WTC11 (cell line): ENCODE data around the gene TFAP2E. TPM values are rescaled to one million over a fixed set of nuclear protein-coding genes. Genes with fewer than 3 reads are reported as not detected.

Experiments used
- ATAC-seq: fragments of 200-7000 bp; cut with Tn5 transposase; 2 replicates; pipeline ENCODE4 v1.10.0; 2021; ENCODE audit warnings: mild to moderate bottlenecking, moderate library complexity
- CTCF ChIA-PET: fragments of 300-600 bp; sonication (Branson Sonifier 250); formaldehyde crosslinking; loops from one replicate; lab custom pipeline; 2021; ENCODE audit warnings: antibody characterized with exemption; lab: Charles Lee
- POLR2A ChIA-PET: fragments of 350-600 bp; sonication (Branson Sonifier 250); formaldehyde crosslinking; loops from one replicate; lab custom pipeline; 2021; ENCODE audit warnings: antibody characterized with exemption; lab: Charles Lee
- DNase-seq: peaks from one replicate; pipeline ENCODE4 v3.0.0; 2021; ENCODE audit warnings: low spot score
- H3K27ac Mint-ChIP-seq: 2 replicates; pipeline ENCODE4 v1.8.0; 2021; ENCODE audit warnings: mixed read lengths
- H3K27me3 Mint-ChIP-seq: 2 replicates; pipeline ENCODE4 v1.8.0; 2021; ENCODE audit warnings: low read depth, mild to moderate bottlenecking, moderate library complexity, mixed read lengths
- H3K36me3 Mint-ChIP-seq: 2 replicates; pipeline ENCODE4 v1.8.0; 2021; ENCODE audit warnings: mixed read lengths
- H3K4me1 Mint-ChIP-seq: 2 replicates; pipeline ENCODE4 v1.8.0; 2022; ENCODE audit warnings: mixed read lengths
- H3K4me3 Mint-ChIP-seq: 2 replicates; pipeline ENCODE4 v1.8.0; 2021; ENCODE audit warnings: mild to moderate bottlenecking, moderate library complexity, mixed read lengths
- H3K9me3 Mint-ChIP-seq: 2 replicates; pipeline ENCODE4 v1.8.0; 2021; ENCODE audit warnings: mixed read lengths
- ATF2 ChIP-seq: sonication (generic); formaldehyde crosslinking; IDR thresholded peaks from 2 replicates; pipeline ENCODE4 v1.8.1; 2022; ENCODE audit warnings: low read depth, missing genetic modification reagents, borderline replicate concordance
- FOXJ3 ChIP-seq: sonication (generic); formaldehyde crosslinking; IDR thresholded peaks from 2 replicates; pipeline ENCODE4 v1.9.0; 2021; ENCODE audit warnings: missing genetic modification reagents, mild to moderate bottlenecking, borderline replicate concordance
- IRF2 ChIP-seq: sonication (generic); formaldehyde crosslinking; IDR thresholded peaks from 2 replicates; pipeline ENCODE4 v1.8.0; 2022; ENCODE audit warnings: low read depth, missing genetic modification reagents, borderline replicate concordance
- NR1H2 ChIP-seq: sonication (generic); formaldehyde crosslinking; IDR thresholded peaks from 2 replicates; pipeline ENCODE4 v1.9.0; 2021; ENCODE audit warnings: mild to moderate bottlenecking, moderate library complexity, missing genetic modification reagents
- PRDM15 ChIP-seq: sonication (generic); formaldehyde crosslinking; IDR thresholded peaks from 2 replicates; pipeline ENCODE4 v1.8.0; 2022; ENCODE audit warnings: missing genetic modification reagents
- PRRX2 ChIP-seq: fragments of 250-450 bp; sonication (Bioruptor Pico); IDR thresholded peaks from 2 replicates; pipeline ENCODE4 v1.8.0; 2021; ENCODE audit warnings: mild to moderate bottlenecking
- SMAD4 ChIP-seq: sonication (generic); formaldehyde crosslinking; IDR thresholded peaks from 2 replicates; pipeline ENCODE4 v1.8.0; 2022; ENCODE audit warnings: mild to moderate bottlenecking, missing genetic modification reagents
- TCF7 ChIP-seq: sonication (generic); formaldehyde crosslinking; IDR thresholded peaks from 2 replicates; pipeline ENCODE4 v1.8.0; 2022; ENCODE audit warnings: mild to moderate bottlenecking, low read depth, missing genetic modification reagents, moderate library complexity
- TEAD4 ChIP-seq: sonication (generic); formaldehyde crosslinking; IDR thresholded peaks from 2 replicates; pipeline ENCODE4 v1.8.0; 2022; ENCODE audit warnings: mild to moderate bottlenecking, missing genetic modification reagents
- TP53 ChIP-seq: sonication (generic); formaldehyde crosslinking; IDR thresholded peaks from 2 replicates; pipeline ENCODE4 v1.8.1; 2023; ENCODE audit warnings: mild to moderate bottlenecking, missing genetic modification reagents
- ZNF396 ChIP-seq: fragments of 250-450 bp; sonication (Bioruptor Pico); IDR thresholded peaks from 2 replicates; pipeline ENCODE4 v1.8.0; 2021; ENCODE audit warnings: mild to moderate bottlenecking, moderate library complexity, borderline replicate concordance
- ZNF512 ChIP-seq: sonication (generic); formaldehyde crosslinking; IDR thresholded peaks from 2 replicates; pipeline ENCODE4 v1.8.1; 2022; ENCODE audit warnings: missing genetic modification reagents, borderline replicate concordance
- total RNA-seq: library from RNA; stranded (reverse); gene quantifications from 3 replicates; pipeline ENCODE4 v1.2.3, GENCODE V29; 2021
- TF ChIP-seq, protein P1 (sequence below): fragments of 250-450 bp; sonication (Bioruptor Pico); IDR thresholded peaks from 2 replicates; pipeline ENCODE4 v2.1.2; 2022; ENCODE audit warnings: mild to moderate bottlenecking, moderate library complexity
- TF ChIP-seq, protein P2 (sequence below): sonication (generic); formaldehyde crosslinking; IDR thresholded peaks from 2 replicates; pipeline ENCODE4 v1.8.1; 2023; ENCODE audit warnings: mild to moderate bottlenecking, missing genetic modification reagents, moderate library complexity
- TF ChIP-seq, protein P3 (sequence below): sonication (generic); formaldehyde crosslinking; IDR thresholded peaks from 2 replicates; pipeline ENCODE4 v1.8.0; 2022; ENCODE audit warnings: mild to moderate bottlenecking, missing genetic modification reagents
- TF ChIP-seq, protein P4 (sequence below): sonication (generic); formaldehyde crosslinking; IDR thresholded peaks from 2 replicates; pipeline ENCODE4 v1.8.1; 2023; ENCODE audit warnings: mild to moderate bottlenecking, moderate library complexity, missing genetic modification reagents
- TF ChIP-seq, protein P5 (sequence below): sonication (generic); formaldehyde crosslinking; conservative IDR thresholded peaks from 2 replicates; pipeline ENCODE4 v1.8.1; 2023; ENCODE audit warnings: mild to moderate bottlenecking, low read depth, missing genetic modification reagents, moderate library complexity
- TF ChIP-seq, protein P6 (sequence below): sonication (generic); formaldehyde crosslinking; conservative IDR thresholded peaks from 2 replicates; pipeline ENCODE4 v1.8.1; 2022; ENCODE audit warnings: mild to moderate bottlenecking, missing genetic modification reagents
- TF ChIP-seq, protein P7 (sequence below): fragments of 250-450 bp; sonication (Bioruptor Pico); conservative IDR thresholded peaks from 2 replicates; pipeline ENCODE4 v1.9.0; 2021; ENCODE audit warnings: mild to moderate bottlenecking

The TFAP2E gene
- total RNA-seq, 1 experiment from 2014 or later = 1.7 TPM

GRCh38 chr1:35642471-35642955, 69.4 kb downstream of the TFAP2E start:
- DNase-seq = no peak
- Mint-ChIP-seq H3K4me1 (peaks cover 17% of the 10 kb centered on the region), H3K27ac (peak overlapping the region; percentile 100), H3K27me3 (peaks cover 15% of the 10 kb centered on the region), H3K9me3 (no peaks in the 10 kb centered on the region), H3K4me3 (peak overlapping the region; percentile 100), H3K36me3 (peaks cover 3% of the 10 kb centered on the region)
- ChIA-PET POLR2A (interaction anchor here (0.8 kb wide), 1 partner anchor 73 kb away, joined by 3 read pairs; no protein-coding TSS in a partner anchor), CTCF (interaction anchor here (1.3 kb wide), 1 partner anchor 73 kb away, joined by 9 read pairs; no protein-coding TSS in a partner anchor)
- ATAC-seq = no peak
- TF ChIP-seq PRRX2 (CRISPR knock-in tag) = no peak
- TF ChIP-seq, protein P1, sequence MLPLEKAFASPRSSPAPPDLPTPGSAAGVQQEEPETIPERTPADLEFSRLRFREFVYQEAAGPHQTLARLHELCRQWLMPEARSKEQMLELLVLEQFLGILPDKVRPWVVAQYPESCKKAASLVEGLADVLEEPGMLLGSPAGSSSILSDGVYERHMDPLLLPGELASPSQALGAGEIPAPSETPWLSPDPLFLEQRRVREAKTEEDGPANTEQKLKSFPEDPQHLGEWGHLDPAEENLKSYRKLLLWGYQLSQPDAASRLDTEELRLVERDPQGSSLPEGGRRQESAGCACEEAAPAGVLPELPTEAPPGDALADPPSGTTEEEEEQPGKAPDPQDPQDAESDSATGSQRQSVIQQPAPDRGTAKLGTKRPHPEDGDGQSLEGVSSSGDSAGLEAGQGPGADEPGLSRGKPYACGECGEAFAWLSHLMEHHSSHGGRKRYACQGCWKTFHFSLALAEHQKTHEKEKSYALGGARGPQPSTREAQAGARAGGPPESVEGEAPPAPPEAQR (CRISPR knock-in tag) = no peak
- TF ChIP-seq, protein P2, sequence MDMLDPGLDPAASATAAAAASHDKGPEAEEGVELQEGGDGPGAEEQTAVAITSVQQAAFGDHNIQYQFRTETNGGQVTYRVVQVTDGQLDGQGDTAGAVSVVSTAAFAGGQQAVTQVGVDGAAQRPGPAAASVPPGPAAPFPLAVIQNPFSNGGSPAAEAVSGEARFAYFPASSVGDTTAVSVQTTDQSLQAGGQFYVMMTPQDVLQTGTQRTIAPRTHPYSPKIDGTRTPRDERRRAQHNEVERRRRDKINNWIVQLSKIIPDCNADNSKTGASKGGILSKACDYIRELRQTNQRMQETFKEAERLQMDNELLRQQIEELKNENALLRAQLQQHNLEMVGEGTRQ (CRISPR knock-in tag) = no peak
- no peak for TF ChIP-seq IRF2 (CRISPR knock-in tag)
- TF ChIP-seq, protein P3, sequence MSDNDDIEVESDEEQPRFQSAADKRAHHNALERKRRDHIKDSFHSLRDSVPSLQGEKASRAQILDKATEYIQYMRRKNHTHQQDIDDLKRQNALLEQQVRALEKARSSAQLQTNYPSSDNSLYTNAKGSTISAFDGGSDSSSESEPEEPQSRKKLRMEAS (CRISPR knock-in tag) = no peak
- no peak for TF ChIP-seq FOXJ3 (CRISPR knock-in tag)
- TF ChIP-seq, protein P4, sequence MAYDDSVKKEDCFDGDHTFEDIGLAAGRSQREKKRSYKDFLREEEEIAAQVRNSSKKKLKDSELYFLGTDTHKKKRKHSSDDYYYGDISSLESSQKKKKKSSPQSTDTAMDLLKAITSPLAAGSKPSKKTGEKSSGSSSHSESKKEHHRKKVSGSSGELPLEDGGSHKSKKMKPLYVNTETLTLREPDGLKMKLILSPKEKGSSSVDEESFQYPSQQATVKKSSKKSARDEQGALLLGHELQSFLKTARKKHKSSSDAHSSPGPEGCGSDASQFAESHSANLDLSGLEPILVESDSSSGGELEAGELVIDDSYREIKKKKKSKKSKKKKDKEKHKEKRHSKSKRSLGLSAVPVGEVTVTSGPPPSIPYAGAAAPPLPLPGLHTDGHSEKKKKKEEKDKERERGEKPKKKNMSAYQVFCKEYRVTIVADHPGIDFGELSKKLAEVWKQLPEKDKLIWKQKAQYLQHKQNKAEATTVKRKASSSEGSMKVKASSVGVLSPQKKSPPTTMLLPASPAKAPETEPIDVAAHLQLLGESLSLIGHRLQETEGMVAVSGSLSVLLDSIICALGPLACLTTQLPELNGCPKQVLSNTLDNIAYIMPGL (CRISPR knock-in tag) = no peak
- no peak for TF ChIP-seq SMAD4 (CRISPR knock-in tag)
- no peak for TF ChIP-seq NR1H2
- TF ChIP-seq, protein P5, sequence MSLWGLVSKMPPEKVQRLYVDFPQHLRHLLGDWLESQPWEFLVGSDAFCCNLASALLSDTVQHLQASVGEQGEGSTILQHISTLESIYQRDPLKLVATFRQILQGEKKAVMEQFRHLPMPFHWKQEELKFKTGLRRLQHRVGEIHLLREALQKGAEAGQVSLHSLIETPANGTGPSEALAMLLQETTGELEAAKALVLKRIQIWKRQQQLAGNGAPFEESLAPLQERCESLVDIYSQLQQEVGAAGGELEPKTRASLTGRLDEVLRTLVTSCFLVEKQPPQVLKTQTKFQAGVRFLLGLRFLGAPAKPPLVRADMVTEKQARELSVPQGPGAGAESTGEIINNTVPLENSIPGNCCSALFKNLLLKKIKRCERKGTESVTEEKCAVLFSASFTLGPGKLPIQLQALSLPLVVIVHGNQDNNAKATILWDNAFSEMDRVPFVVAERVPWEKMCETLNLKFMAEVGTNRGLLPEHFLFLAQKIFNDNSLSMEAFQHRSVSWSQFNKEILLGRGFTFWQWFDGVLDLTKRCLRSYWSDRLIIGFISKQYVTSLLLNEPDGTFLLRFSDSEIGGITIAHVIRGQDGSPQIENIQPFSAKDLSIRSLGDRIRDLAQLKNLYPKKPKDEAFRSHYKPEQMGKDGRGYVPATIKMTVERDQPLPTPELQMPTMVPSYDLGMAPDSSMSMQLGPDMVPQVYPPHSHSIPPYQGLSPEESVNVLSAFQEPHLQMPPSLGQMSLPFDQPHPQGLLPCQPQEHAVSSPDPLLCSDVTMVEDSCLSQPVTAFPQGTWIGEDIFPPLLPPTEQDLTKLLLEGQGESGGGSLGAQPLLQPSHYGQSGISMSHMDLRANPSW (CRISPR knock-in tag) = no peak
- TF ChIP-seq TEAD4 (CRISPR knock-in tag) = no peak
- TF ChIP-seq PRDM15 = no peak
- TF ChIP-seq ZNF396 = no peak
- no peak for TF ChIP-seq TP53
- TF ChIP-seq, protein P6, sequence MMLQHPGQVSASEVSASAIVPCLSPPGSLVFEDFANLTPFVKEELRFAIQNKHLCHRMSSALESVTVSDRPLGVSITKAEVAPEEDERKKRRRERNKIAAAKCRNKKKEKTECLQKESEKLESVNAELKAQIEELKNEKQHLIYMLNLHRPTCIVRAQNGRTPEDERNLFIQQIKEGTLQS (CRISPR knock-in tag) = no peak
- no peak for TF ChIP-seq ZNF512 (CRISPR knock-in tag)
- no peak for TF ChIP-seq ATF2 (CRISPR knock-in tag)
- TF ChIP-seq, protein P7, sequence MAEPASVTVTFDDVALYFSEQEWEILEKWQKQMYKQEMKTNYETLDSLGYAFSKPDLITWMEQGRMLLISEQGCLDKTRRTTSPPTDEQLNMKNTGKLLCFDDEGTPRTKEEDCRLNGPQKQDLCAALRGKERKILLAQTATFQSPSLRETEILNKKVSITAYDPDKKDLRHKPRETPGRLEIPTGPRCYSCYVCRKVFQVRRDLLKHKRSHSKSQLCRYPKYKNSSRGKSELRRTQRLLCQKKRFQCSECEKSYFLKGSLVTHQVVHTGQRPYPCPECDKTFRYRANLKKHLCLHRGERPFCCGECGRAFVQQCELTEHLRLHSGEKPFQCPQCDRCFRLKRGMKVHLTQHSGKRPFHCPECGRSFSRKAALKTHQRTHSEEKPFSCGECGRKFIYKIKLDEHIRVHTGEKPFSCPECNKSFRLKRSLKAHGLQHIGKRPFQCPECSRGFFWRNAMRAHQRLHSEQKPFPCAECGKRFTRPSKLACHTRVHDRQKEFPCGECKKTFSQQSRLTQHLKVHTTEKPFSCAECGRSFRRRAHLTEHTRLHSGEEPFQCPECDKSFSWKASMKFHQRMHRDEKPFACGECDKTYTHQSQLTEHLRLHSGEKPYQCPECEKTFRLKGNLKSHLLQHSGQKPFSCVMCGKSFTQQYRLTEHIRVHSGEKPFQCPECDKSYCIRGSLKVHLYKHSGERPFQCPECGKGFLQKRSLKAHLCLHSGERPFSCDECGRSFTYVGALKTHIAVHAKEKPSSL (CRISPR knock-in tag) = no peak
- TF ChIP-seq TCF7 = no peak
